ENCODE measurements around the gene XPNPEP2. TPM values are rescaled to one million over a fixed set of nuclear protein-coding genes. Genes with fewer than 3 reads are reported as not detected.

XPNPEP2 gene
- total RNA-seq, 1 experiment from 2014 or later, result not detected

GRCh38 chrX:129813662-129814368 lies 75.0 kb downstream of the XPNPEP2 start:
- H3K4me3 ChIP-seq (ENCODE audit: low read depth in 2 of 2, low read length in 2 of 2), result no peak overlapping the region
- BruUV-seq (replicated peaks), result no TSS peak
- no peak overlapping the region for H3K27ac ChIP-seq (ENCODE audit: low read length)
- in situ Hi-C loops (cut with HindIII; ENCODE audit: low pct_unique_long_range_greater_than_20kb, low sequenced_read_pairs) (no loop called here), intact Hi-C loops (cut with micrococcal nuclease; ENCODE audit: unreplicated experiment) (no loop called here)
- ChIA-PET POLR2A (no interaction called here), CTCF (no interaction called here)
- H3K27me3 ChIP-seq (ENCODE audit: control insufficient read depth, insufficient read depth, low read length), result no peaks in the 10 kb centered on the region
- no peaks in the 10 kb centered on the region for H3K9me3 ChIP-seq (ENCODE audit: control insufficient read depth, insufficient read depth, low read depth, low read length)
- ATAC-seq, result no peak
- no peak for TF ChIP-seq POLR2AphosphoS5 (IDR thresholded peaks at IDR 0.05; ENCODE audit: low read depth, low read length)
- no peak for TF ChIP-seq SIN3A (IDR thresholded peaks at IDR 0.05; ENCODE audit: borderline replicate concordance, insufficient read depth, low read depth, low read length)
- TF ChIP-seq TCF7L2 (IDR thresholded peaks at IDR 0.05; ENCODE audit: low read depth, low read length), result no peak
- TF ChIP-seq REST (IDR thresholded peaks at IDR 0.05; ENCODE audit: insufficient read depth in 1 of 2, low read depth in 2 of 2, low read length in 1 of 2), result no peak
- DNase-seq (ENCODE audit: low read depth, low spot score), result no peak
- no peaks in the 10 kb centered on the region for H3K36me3 ChIP-seq (ENCODE audit: control insufficient read depth, insufficient read depth, low read length)
- H3K4me1 ChIP-seq (ENCODE audit: control insufficient read depth, insufficient read depth, low read length), result no peaks in the 10 kb centered on the region

DNA sequence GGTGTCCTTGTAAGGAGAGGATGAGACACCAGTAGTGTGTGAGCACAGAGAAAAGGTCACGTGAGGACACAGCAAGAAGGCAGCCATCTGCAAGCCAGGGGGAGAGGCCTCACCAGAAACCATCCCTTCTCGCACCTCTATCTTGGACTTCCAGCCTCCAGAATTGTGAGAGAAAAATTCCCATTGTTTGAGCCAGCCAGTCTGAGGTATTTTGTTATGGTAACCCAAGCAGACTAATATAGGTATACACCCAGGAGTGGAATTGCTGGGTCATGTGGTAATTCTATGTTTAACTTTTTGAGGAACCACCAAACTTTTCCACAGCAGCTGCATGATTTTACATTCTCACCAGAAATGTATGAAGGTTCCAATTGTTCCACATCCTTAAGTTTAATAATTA lies 79.3 kb downstream of the XPNPEP2 start:
- no peaks in the 10 kb centered on the region for H3K9me3 ChIP-seq (ENCODE audit: control insufficient read depth, insufficient read depth, low read depth, low read length)
- BruUV-seq (replicated peaks), result TSS peak; percentile 21
- H3K4me1 ChIP-seq (ENCODE audit: control insufficient read depth, insufficient read depth, low read length), result no peaks in the 10 kb centered on the region
- POLR2A ChIA-PET, result no interaction called here
- no peaks in the 10 kb centered on the region for H3K27me3 ChIP-seq (ENCODE audit: control insufficient read depth, insufficient read depth, low read length)
- TF ChIP-seq REST (IDR thresholded peaks at IDR 0.05; ENCODE audit: insufficient read depth in 1 of 2, low read depth in 2 of 2, low read length in 1 of 2) (no peak), SIN3A (IDR thresholded peaks at IDR 0.05; ENCODE audit: borderline replicate concordance, insufficient read depth, low read depth, low read length) (no peak), POLR2AphosphoS5 (IDR thresholded peaks at IDR 0.05; ENCODE audit: low read depth, low read length) (no peak), CTCF (IDR thresholded peaks at IDR 0.05) (no peak), TCF7L2 (IDR thresholded peaks at IDR 0.05; ENCODE audit: low read depth, low read length) (no peak)
- no peaks in the 10 kb centered on the region for H3K36me3 ChIP-seq (ENCODE audit: control insufficient read depth, insufficient read depth, low read length)
- CTCF ChIA-PET, result no interaction called here
- ATAC-seq (no peak), DNase-seq (ENCODE audit: low read depth, low spot score) (no peak)
- in situ Hi-C loops (cut with HindIII; ENCODE audit: low pct_unique_long_range_greater_than_20kb, low sequenced_read_pairs) (no loop called here), intact Hi-C loops (cut with micrococcal nuclease; ENCODE audit: unreplicated experiment) (no loop called here)
- no peak overlapping the region for H3K27ac ChIP-seq (ENCODE audit: low read length)
- no peak overlapping the region for H3K4me3 ChIP-seq (ENCODE audit: low read depth in 2 of 2, low read length in 2 of 2)

Other genes starting within 250 kb of the XPNPEP2 start
- gene SMARCA1, start 215.5 kb upstream of the XPNPEP2 start, total RNA-seq (2021; ENCODE audit: unreplicated experiment), result 130 TPM
- 53.7 TPM for gene OCRL, start 198.7 kb upstream of the XPNPEP2 start, total RNA-seq (2021; ENCODE audit: unreplicated experiment)
- 1.1 TPM for gene APLN, start 84.0 kb upstream of the XPNPEP2 start, total RNA-seq (2021; ENCODE audit: unreplicated experiment)
- 0.33 TPM for gene SASH3, start 41.0 kb downstream of the XPNPEP2 start, total RNA-seq (2021; ENCODE audit: unreplicated experiment)
- gene ZDHHC9, start 104.9 kb downstream of the XPNPEP2 start, total RNA-seq (2021; ENCODE audit: unreplicated experiment), result 57.2 TPM
- gene UTP14A, start 167.2 kb downstream of the XPNPEP2 start, total RNA-seq (2021; ENCODE audit: unreplicated experiment), result 64.2 TPM
- gene BCORL1, start 243.7 kb downstream of the XPNPEP2 start, total RNA-seq (2021; ENCODE audit: unreplicated experiment), result 67.4 TPM